Choroid plexus epithelial cell (primary cell): ENCODE results near the gene MSL3B.

Source experiments
- DNase-seq: peaks from one replicate; pipeline ENCODE4 v3.0.0-alpha.2; 2010; ENCODE audit warnings: low read depth
- H3K4me3 ChIP-seq: 2 replicates; pipeline ENCODE4 v1.5.1; 2011; ENCODE audit warnings: low read depth, mild to moderate bottlenecking, control low read depth, low read length, moderate library complexity
- CTCF ChIP-seq: conservative IDR thresholded peaks from 2 replicates; pipeline ENCODE4 v1.5.1; 2011; ENCODE audit warnings: low read depth, mild to moderate bottlenecking, control low read depth, inconsistent platforms, low read length, moderate library complexity

MSL3B gene

GRCh38 chr2:233847248-233847898 is 20.8 kb downstream of the MSL3B start:
- H3K4me3 ChIP-seq = no peak overlapping the region
- DNase-seq = no peak
- TF ChIP-seq CTCF = no peak

GRCh38 chr2:233846387-233847247 is 21.6 kb downstream of the MSL3B start:
- no peak for TF ChIP-seq CTCF
- no peak overlapping the region for H3K4me3 ChIP-seq
- DNase-seq = peak; percentile 40

GRCh38 chr2:233845301-233846060 is 22.7 kb downstream of the MSL3B start:
- DNase-seq = no peak
- no peak overlapping the region for H3K4me3 ChIP-seq
- no peak for TF ChIP-seq CTCF

GRCh38 chr2:233844836-233845235 is 23.4 kb downstream of the MSL3B start:
- no peak for TF ChIP-seq CTCF
- no peak overlapping the region for H3K4me3 ChIP-seq
- no peak for DNase-seq

GRCh38 chr2:233844064-233844807 is 23.9 kb downstream of the MSL3B start:
- no peak for TF ChIP-seq CTCF
- no peak for DNase-seq
- no peak overlapping the region for H3K4me3 ChIP-seq

- no peak overlapping the region for H3K4me3 ChIP-seq
- TF ChIP-seq CTCF = no peak
Measured at GRCh38 chr2:233841183-233841582, 27.0 kb downstream of the MSL3B start.

More at GRCh38 chr2:233841183-233841582, 27.0 kb downstream of the MSL3B start:
- no peak for DNase-seq
